C4-2B (cell line): ENCODE measurements around the gene CRYGB.
"Not testable (repeated sequence)": the region's sequence is repeated elsewhere in the genome, so short reads cannot be mapped to it uniquely, and the experiment has no call there.

Experiments
- CTCF ChIP-seq: fragments of 450-650 bp; conservative IDR thresholded peaks from 2 replicates; pipeline ENCODE4 v1.5.1; 2017; ENCODE audit warnings: mild to moderate bottlenecking
- ZFX ChIP-seq: fragments of 450-650 bp; IDR thresholded peaks from 2 replicates; pipeline ENCODE4 v1.6.1; 2017

- not testable (repeated sequence) for TF ChIP-seq CTCF, ZFX
Measured at GRCh38 chr2:208117390-208117789, 28.6 kb downstream of the CRYGB start.
